ENCODE measurements around the gene FHIT.

DNA sequence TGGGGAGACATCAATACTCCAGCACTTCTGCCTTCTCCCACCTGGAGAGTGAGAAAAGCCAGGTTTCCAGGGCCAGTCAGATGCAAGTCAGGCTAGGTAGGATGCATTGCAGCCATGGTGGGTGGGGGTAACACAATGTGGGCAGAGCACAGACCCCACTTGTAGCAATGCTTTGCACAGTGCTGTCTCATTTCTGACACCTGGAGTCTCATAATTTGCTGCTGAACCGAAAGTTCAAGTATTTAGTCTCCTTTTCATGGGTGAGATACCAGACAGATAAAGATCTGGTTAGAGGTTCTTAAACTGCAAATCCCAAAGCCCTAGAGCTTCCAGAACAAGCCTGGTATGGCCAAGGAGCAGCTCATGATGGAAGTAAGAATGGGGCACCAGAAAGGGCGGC, 1321.1 kb downstream of the FHIT start:
- TF ChIP-seq, protein P1, sequence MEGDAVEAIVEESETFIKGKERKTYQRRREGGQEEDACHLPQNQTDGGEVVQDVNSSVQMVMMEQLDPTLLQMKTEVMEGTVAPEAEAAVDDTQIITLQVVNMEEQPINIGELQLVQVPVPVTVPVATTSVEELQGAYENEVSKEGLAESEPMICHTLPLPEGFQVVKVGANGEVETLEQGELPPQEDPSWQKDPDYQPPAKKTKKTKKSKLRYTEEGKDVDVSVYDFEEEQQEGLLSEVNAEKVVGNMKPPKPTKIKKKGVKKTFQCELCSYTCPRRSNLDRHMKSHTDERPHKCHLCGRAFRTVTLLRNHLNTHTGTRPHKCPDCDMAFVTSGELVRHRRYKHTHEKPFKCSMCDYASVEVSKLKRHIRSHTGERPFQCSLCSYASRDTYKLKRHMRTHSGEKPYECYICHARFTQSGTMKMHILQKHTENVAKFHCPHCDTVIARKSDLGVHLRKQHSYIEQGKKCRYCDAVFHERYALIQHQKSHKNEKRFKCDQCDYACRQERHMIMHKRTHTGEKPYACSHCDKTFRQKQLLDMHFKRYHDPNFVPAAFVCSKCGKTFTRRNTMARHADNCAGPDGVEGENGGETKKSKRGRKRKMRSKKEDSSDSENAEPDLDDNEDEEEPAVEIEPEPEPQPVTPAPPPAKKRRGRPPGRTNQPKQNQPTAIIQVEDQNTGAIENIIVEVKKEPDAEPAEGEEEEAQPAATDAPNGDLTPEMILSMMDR (conservative IDR thresholded peaks at IDR 0.05; ENCODE audit: low read depth, low read length): no peak
- TF ChIP-seq EZH2 (IDR thresholded peaks at IDR 0.05; ENCODE audit: low read length, unreplicated experiment): no peak
- no peak for TF ChIP-seq EZH2phosphoT487 (IDR thresholded peaks at IDR 0.05; ENCODE audit: borderline replicate concordance, low read length)

Measured in PC-3 (cell line).